Left cardiac atrium (tissue), 4 donors: Measurements from ENCODE around the gene ARMH1. TPM values are rescaled to one million over a fixed set of nuclear protein-coding genes. Genes with fewer than 3 reads are reported as not detected.

Experiments used
- ATAC-seq, 2 donors: fragments of 200-7000 bp; cut with Tn5 transposase; one replicate each; pipeline ENCODE4 v1.9.1; 2020; ENCODE audit warnings: mild to moderate bottlenecking in 2 of 2, moderate library complexity in 2 of 2
- DNase-seq: peaks from one replicate; pipeline ENCODE4 v3.0.0-alpha.2; 2020
- intact Hi-C, 2 donors: fragments of 100-400 bp; cut with DNase I; formaldehyde crosslinking; loops; one replicate each; pipeline versions ENCODE4 v1.14.1 to v1.15.1; 2022 to 2023
- total RNA-seq, 2 donors: library from RNA; stranded (reverse); fragmentation: NEBNext Ultra II Directional; extraction: Animal tissue kit (Norgen Biotek cat#: 25700); gene quantifications; one replicate each; pipeline ENCODE4 v1.2.1, GENCODE V29; 2021
- donor health status: DM: no; HTN: yes; CAD: no.
- donor health status: DM: no; HTN: yes; CAD: no; lungs with severe emphysema.
- donor health status: DM: yes; HTN: yes; CAD: no.
- donor health status: Dilated cardiomyopathy.

The ARMH1 gene
- total RNA-seq, 2 donors from 2014 or later: 0.16 to 1.2 TPM

GRCh38 chr1:44707959-44708831 lies 33.7 kb downstream of the ARMH1 start:
- ATAC-seq (peak; percentile 72 to 73), DNase-seq (no peak)
- intact Hi-C loops: no loop called here

- intact Hi-C loops: no loop called here
- DNase-seq (no peak), ATAC-seq (no peak)
Measured at GRCh38 chr1:44713321-44713781, 38.8 kb downstream of the ARMH1 start.

- no peak for ATAC-seq
Measured at GRCh38 chr1:44714532-44714931, 40.0 kb downstream of the ARMH1 start.

GRCh38 chr1:44714944-44715571 lies 40.5 kb downstream of the ARMH1 start:
- ATAC-seq (peak; percentile 81 to 84), DNase-seq (peak; percentile 56)
- intact Hi-C loops: no loop called here

More at GRCh38 chr1:44714532-44714931, 40.0 kb downstream of the ARMH1 start:
- DNase-seq: no peak
- intact Hi-C loops: no loop called here

- intact Hi-C loops: no loop called here
- ATAC-seq (no peak), DNase-seq (no peak)
Measured at GRCh38 chr1:44717156-44717555, 42.6 kb downstream of the ARMH1 start.

- no peak for DNase-seq
- ATAC-seq: no peak
- intact Hi-C loops: no loop called here
Measured at GRCh38 chr1:44717653-44718052, 43.1 kb downstream of the ARMH1 start.

GRCh38 chr1:44718091-44718490 lies 43.6 kb downstream of the ARMH1 start:
- DNase-seq (no peak), ATAC-seq (no peak)
- intact Hi-C loops: no loop called here

GRCh38 chr1:44719318-44719717 lies 44.8 kb downstream of the ARMH1 start:
- intact Hi-C loops: no loop called here
- DNase-seq (no peak), ATAC-seq (no peak)

- ATAC-seq (no peak), DNase-seq (no peak)
- intact Hi-C loops: no loop called here
Measured at GRCh38 chr1:44720281-44720680, 45.8 kb downstream of the ARMH1 start.

- DNase-seq (no peak), ATAC-seq (peak; percentile 65 to 85)
- intact Hi-C loops: no loop called here
Measured at GRCh38 chr1:44721485-44722361, 47.2 kb downstream of the ARMH1 start.

GRCh38 chr1:44723064-44723463 lies 48.5 kb downstream of the ARMH1 start:
- DNase-seq: no peak
- intact Hi-C loops: no loop called here
- no peak for ATAC-seq

- intact Hi-C loops: no loop called here
- DNase-seq: no peak
- no peak for ATAC-seq
Measured at GRCh38 chr1:44723496-44724295, 49.2 kb downstream of the ARMH1 start.

GRCh38 chr1:44724296-44724954 lies 49.9 kb downstream of the ARMH1 start:
- intact Hi-C loops: no loop called here
- ATAC-seq (no peak), DNase-seq (no peak)

- DNase-seq (no peak), ATAC-seq (no peak)
- intact Hi-C loops: no loop called here
Measured at GRCh38 chr1:44724955-44725698, 50.6 kb downstream of the ARMH1 start.

- intact Hi-C loops: no loop called here
- DNase-seq (peak; percentile 95), ATAC-seq (peak; percentile 86 to 89)
Measured at GRCh38 chr1:44730741-44731512, 56.4 kb downstream of the ARMH1 start, which contains the start of gene RNU5D-1. Gene RNU5D-1, minus strand, starts transcription at chr1:44731170.

GRCh38 chr1:44733365-44733764 lies 58.9 kb downstream of the ARMH1 start:
- DNase-seq (no peak), ATAC-seq (peak in 1 of 2 donors; percentile 35)
- intact Hi-C loops: no loop called here

GRCh38 chr1:44733784-44734183 lies 59.3 kb downstream of the ARMH1 start:
- no peak for ATAC-seq
- no peak for DNase-seq
- intact Hi-C loops: no loop called here
